HG03196 (cell line): ENCODE results near the gene SUCLG2.
A peak's percentile ranks its signal among the peaks of the same experiment; 100 is the strongest.

Experiments used
- ATAC-seq: cut with Tn5 transposase; IDR thresholded peaks from one replicate; pipeline ENCODE4 v1.9.1; 2021; ENCODE audit not compliant: unreplicated experiment

SUCLG2 gene

DNA sequence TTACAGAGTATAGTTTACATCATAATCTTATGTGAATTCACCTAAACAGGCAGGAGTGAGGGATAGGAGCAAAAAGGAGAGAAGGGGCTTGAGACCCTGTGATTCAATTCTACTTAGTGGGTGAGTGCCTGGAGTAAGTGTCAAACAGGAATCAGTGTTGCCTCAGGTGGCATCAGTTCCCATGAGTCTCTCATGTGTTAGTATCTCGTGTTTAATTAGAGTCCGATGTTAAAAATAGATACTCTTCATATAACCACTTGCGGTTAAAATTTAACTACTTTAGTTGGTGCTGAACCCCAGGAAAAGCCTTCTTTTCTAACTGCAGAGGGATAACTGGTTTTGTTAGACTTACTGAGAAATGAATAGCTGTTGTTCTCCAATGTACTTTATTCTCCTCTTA, 251.5 kb downstream of the SUCLG2 start:
- ATAC-seq, result no peak

DNA sequence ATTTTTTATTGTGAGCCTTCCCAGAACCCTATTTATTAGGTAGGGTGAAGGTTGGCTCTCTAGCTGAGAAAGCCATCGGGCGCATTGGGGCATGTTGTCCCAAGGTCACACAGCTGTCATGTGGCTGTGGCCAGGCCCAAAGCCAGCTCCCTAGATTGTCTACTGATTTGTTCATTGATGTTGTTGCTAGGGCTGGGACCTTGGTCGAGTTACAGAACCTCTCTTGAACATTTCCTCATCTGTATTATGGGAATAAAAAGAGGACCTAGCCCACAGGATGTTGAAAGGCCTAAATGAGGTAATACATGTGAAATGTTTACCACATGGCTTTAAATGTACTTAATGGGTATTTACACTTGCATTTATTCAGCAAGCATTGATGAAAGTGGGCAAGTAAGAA, 252.5 kb downstream of the SUCLG2 start:
- ATAC-seq, result no peak

DNA sequence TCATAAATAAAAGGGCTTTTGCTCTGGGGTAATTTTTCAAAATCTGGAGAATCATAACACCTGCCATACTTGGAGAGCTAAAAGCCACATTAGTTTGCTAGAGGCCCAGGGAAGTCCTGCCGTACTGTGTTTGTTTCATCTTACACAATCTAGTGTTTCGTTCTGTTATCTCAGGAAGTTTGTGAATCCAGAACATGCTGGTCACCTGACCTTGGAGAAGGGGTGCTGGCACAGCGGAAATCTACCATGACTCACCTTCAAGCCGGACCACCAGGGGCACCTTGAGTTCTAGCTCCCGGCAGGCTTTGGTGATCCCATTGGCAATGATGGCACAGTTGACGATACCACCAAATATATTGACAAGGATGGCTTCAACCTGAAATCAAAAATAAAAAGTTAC, 253.9 kb downstream of the SUCLG2 start:
- ATAC-seq, result no peak

DNA sequence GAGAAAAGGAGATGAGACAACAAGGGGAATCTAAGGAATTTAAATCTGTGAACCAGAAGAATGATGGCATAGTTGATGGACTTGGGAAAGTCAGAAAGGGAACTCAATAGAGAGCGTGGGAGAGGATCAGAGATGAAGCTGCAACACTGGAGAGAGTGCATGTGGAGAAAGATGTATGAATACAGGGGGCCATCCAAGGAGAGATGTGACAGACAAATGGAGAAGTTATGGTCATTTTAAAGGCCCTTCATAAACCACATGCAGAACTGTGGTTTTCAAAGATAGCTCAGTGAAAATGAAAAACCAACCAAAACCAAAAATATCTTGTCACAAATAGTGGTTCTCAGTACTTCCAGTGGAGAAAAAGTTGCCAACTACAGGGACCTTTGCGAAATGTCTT, 265.2 kb downstream of the SUCLG2 start:
- peak; percentile 82 for ATAC-seq

DNA sequence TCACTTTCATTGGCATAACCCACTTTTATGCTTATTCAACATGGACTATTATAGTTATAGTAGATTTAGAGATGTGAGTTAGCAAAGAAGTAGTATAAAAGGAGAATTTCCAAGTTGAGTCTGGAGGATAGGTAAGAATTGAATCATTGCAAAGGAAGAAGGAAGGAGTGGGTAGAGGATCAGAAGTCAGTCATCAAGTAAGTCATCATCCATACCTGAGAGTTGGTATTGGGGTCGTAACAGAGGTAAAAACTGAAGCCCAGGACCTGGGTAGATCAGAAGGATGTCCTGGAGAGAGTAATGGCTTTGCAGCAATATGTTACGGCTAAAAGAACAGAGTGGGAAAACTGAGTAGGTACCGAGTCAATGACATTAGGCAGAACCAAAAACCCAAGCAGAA, 265.7 kb downstream of the SUCLG2 start:
- no peak for ATAC-seq

DNA sequence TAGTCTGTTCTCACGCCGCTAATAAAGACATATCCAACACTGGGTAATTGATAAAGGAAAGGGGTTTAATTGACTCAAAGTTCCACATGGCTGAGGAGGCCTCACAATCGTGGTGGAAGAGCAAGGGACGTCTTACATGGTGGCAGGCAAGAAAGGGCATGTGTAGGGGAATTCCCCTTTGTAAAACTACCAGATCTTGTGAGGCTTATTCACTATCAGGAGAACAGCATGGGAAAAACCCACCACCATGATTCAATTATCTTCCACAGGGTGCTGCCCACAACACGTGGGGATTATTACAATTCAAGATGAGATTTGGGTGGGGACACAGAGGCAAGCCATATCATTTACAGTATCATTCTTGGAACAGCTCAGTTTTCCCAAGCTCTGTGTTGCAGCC, 268.0 kb downstream of the SUCLG2 start:
- ATAC-seq, result no peak

DNA sequence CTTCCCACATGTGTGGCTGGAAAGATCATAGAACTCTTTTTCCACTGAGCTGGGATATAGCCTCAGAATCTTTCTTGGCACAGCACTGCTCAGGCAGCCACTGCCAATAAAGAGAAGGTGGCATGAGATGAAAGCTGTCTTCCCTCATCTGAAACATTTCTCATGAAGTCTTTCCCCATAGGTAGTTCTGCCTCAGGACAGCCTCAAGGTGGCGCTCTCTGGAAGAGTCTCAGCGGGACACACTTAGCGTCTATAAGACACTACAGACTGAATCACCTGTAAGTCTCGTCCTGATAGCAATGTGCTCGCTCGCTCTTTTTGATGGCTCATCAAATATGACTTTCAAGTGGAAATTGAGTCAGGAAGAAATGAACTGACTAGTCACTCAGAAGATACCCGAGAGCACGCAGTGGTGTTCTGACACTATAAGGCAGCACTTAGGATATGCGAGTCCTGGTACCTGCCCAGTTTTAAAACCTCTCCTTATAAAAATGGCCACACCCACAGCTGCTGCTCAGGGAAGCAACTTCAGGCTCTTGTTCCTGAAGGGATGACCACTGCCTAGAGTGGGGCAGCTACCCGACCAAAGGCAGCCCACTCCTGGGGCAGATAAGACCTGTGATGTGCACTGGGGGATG, 269.5 kb downstream of the SUCLG2 start:
- no peak for ATAC-seq

DNA sequence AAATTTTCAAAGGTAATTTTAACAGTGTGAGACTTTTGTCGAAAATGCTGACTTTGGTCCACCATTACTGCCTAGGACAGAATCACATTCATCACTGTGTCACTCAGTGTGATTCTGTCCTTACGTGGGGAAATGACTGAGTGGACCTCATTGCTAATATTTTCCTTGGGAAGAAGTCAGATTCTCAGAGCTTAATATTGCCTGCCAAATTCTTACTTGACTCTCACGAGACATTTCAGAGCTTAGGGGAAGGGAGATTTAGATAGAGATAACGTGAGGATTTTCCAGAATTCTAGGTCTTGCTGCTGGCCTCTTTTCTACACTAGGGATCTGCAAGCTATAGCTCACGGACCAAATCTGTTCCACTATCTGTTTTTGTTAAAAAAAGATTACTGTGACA, 270.4 kb downstream of the SUCLG2 start:
- no peak for ATAC-seq

DNA sequence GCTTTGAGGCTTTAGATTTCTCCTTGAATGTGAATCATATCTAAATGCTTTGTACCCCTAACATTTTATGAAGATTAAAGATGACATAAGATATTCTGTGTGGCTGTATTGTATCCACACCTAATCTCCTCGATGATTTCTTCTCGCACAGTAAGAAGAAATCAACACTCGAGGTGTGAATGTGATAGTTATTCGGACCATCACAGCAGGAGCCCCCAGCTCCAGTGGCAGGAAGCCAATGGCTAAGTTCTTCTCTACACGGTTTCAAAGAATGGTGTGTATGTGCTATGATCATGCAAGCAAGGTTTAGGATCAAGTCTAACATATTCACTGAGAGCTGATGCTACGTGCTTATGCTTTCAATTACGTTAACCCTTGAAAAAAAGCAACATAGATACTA, 271.0 kb downstream of the SUCLG2 start:
- ATAC-seq, result no peak

DNA sequence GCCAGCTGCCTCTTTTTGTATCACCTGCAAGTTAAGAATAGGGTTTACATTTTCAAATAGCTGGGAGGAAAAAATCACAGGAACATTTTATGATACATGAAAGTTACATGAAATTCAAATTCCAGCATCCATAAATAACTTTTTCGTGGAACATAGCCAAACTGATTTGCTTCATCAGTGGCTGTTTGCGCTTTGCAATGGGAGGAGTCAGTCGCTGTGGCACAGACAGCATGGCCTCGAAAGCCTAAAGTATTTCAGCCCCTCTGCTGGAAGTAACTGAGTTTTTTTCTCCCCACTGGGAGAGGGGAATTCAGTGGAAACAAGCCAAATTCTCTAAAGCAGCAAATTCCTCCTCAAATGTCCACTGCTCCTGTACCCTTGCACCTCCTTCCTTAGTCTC, 271.9 kb downstream of the SUCLG2 start:
- no peak for ATAC-seq

DNA sequence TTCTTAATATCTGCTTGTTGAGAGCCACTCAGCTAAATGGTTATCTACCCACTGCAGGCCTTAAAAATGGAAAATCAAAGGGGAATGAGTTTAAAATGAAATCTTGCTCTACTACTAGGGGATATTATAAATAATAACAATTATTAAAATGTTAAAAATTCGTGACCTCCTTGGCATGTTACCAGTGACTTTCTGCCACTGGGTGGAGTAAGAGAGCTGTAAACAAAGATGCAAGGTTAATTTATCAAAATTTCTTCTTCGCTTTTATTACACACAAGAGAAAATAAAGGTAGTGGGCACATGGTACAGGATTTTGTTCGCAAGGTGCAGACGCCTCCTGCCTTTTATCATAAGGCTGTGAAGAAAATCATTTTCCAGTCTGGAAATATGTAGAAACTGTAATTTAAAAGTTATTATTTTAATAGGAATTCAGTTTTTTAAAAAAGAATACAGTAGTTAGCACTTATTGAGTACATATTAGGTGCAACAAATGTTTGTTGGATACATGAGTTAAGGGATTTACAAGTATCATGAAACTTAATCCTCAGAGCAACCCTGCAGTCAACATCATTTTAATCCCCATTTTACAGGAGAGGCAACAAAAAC, 272.6 kb downstream of the SUCLG2 start:
- no peak for ATAC-seq

DNA sequence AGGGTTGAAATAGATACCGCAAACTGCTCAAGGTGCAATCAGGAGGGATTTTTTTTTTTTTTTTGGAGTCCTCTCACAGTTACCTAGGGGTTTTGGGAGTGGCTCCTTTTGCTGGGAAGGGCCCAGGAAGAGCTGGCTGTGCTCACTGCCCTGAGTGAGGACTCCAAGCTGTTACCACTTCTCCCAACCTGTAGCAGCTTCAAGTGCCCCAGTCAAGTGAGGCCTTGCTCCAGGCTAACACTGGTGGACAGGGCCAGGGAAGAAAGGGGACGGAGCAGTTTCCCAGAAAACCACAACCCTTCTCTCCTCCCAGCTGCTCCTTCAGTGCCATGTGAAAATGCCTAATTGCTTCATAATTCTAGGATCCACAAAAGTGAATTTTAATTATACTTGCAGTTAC, 274.3 kb downstream of the SUCLG2 start:
- ATAC-seq, result no peak

DNA sequence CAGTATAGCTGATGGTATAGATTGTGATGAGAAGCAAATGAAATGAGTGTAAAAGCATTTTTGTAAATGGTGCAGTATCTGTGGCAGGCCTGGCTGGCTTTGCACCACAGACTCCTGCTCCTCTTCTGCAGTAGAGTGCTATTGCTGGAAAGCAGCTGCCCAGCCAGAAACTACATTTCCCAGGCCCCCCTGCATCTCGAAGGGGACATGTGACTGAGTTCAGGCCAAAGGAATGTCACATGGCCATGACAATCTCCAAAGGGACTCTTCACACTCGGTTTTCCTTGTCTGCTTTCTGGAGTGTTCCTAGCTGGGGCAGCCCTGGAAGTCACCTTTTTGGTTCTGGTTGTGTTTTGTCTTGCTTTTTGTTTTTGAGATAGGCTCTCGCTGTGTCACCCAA, 277.1 kb downstream of the SUCLG2 start:
- ATAC-seq, result no peak

DNA sequence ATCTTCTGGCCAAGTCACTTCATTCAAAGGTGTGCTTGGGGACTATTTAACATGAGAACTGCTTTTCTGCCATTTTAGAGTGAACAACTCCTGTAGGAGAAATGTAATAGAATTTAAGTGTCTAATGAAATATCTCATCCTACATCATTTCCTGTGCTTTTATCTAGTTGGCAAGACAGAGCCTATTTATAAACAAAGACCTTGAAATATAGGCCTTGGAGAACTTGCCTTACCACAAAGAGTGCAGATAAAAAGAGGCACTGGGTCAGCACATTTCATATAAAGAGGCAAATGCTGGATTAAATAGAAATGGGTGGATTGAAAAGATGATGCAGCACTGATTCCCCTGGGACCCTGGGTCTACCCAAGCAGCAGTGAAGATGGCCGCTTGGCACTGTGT, 278.0 kb downstream of the SUCLG2 start:
- no peak for ATAC-seq

DNA sequence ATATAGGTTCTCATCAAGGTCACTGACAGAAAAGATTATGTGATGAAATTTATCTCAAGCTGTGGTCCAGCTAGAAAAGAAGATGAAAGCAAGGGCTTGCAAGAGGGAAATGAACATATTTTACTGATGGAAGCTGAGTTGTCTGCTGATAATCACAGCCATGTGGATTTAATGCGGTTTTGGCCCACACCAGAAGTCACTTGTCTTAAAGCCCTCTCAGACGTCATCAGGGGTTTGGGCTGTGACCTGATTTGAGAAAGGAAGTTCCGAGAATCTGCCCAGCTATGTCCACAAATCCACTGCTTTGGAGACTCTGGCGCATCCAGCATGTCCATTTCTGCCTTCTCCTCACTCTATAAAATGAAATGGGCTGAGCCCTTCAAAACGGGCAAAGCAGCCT, 278.4 kb downstream of the SUCLG2 start:
- no peak for ATAC-seq

DNA sequence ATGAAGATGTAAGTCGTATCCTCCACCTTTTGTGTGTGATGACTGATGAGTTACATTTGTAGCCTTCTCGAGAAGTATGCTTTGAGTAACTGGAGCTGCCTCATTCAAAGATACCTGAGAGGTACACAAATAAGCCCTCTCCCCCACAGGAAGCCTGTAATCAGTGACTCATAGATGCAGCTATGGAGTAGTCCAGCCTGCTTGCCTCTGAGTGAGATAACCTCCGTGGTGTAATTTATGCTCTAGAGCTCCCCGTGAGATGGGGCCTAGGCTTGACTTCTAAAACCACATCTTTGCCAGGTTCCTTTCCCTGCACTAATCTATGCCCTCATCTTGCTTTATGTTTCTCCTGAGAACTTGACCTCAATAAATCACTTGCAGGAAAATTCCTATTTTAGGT, 291.7 kb downstream of the SUCLG2 start:
- ATAC-seq, result peak; percentile 61

DNA sequence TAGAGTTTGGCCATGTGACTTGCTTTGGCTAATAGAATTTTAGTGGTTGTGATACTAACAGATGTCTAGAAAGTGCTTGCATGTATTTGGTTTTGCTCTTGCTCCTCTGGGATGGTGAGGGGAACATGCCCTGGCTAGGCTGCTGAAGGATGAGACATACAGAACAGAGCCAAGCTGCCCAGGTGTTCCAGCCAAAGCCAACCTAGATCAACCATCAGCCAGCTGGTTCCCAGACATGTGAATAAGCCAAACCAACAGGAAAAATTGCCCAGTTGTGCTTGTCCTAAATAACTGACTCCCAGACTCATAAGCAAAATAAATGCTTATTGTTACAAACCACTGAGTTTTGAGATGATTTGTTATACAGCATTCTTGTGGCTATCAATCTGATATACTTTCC, 292.6 kb downstream of the SUCLG2 start:
- ATAC-seq, result no peak

DNA sequence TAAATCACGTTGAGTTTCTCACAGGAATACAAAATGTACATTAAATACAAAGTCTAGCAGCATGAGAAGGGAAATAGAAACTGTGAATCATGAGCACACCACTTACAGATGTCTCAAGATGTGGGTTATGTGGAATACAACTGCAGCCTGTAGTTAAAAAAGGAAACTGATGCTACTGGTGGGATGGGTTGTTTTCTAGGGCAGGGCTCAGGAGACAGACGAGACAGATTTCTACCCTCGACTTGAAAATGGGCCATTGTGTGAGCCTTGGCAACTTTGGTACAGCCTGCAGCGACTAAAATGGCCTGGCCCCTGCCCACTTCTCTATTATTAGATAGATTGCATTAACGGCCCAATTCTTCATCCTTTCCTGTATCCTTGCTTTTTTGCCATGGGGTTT, 293.1 kb downstream of the SUCLG2 start:
- ATAC-seq, result no peak

DNA sequence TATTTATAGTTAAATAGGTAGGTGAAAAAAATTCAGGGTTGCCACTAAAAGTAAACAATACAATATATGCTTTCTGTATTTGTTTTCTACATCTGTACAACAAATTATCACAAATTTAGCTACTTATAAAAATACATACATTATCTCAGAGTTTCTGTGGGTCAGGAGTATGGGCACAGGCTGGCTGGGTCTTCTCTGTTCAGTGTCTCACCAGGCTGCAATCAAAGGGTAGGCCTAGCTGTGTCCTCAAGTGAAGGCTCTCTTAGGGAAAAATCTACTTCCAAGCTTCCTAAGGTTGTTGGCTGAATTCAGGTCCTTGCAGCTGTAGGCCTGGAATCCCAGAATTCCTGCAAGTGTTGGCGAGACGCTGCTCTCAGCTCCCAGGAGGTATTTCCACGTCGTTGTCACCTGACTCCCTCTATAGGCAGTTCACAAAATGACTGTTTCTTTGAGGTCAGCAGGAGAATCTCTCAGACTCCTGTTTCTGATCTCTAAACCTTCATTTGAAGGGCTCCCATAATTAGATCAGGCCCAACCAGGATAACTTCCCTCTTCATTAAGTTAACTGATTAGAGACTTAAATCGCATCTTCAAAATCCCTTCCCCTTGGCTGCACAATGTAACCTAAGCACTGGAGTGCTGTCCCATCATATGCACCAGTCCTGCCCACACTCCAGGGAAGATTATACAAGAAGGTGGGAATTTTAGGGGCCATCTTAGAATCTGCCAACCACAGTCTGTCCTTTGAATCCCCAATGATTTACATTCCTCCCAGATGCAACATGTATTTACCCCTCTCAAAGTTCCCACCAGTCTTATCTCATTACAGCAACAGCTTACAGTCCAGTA, 296.6 kb downstream of the SUCLG2 start:
- ATAC-seq, result peak; percentile 65

DNA sequence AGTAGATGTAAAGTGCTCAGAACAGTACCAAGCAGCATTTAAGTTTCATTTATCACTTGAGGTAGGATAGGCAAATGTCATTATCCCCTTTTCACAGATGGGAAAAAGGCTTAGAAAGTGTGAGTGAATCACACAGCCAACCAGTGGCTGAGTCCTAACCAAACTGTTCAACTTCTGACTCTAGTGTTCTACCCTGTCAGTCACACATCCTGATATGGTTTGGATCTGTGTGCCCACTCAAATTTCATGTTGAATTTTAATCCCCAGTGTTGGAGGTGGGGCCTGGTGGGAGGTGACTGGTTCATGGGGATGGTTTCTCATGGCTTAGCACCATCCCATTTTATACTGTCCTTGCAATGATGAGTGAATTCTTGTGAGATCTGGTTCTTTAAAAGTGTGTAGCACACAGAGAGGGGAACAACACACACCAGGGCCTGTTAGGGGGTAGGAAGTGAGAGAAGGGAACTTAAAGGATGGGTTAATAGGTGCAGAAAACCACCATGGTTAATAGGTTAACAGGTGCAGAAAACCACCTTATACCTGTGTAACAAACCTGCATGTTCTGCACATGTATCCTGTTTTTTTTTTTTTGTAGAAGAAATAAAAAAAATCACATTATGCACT, 304.7 kb downstream of the SUCLG2 start:
- peak; percentile 97 for ATAC-seq

DNA sequence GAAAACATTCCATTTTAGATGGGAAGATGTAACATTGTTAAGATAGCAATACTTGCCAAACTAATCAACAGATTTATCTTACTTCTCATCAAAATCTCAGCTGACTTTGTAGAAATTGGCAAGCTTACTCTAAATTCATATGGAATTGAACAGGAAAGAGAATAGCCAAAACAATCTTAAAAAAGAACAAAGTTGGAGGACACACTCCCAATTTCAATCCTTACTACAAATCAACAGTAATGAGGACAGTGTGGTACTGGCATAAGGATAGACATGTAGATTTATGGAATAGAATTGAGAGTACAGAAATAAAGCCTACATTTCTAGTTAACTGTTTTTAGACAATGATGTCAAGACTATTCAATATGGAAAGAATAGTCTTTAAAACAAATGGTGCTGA, 308.3 kb downstream of the SUCLG2 start:
- no peak for ATAC-seq

DNA sequence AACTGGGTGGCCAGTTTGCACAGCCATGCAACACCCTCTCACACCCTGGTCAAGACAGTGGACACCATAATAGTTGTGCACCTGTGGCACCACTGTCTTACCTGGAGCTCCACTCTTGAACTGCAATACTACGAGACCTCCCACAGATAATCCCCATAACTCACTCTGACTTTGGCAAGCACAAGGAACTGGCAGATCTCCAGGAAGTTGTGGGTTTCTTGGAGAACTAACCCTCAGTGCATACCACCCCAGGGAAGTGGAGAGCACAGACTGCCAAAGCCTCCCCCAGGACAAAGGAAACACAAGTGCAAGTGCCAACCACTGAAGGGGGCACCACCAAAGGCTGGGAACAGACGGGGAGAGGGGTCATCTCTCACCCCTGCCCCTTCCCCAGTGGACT, 318.6 kb downstream of the SUCLG2 start:
- ATAC-seq, result no peak
